ENCODE results near the gene MFAP3L.
"Not testable (repeated sequence)": the region's sequence is repeated elsewhere in the genome, so short reads cannot be mapped to it uniquely, and the experiment has no call there.

The MFAP3L gene

DNA sequence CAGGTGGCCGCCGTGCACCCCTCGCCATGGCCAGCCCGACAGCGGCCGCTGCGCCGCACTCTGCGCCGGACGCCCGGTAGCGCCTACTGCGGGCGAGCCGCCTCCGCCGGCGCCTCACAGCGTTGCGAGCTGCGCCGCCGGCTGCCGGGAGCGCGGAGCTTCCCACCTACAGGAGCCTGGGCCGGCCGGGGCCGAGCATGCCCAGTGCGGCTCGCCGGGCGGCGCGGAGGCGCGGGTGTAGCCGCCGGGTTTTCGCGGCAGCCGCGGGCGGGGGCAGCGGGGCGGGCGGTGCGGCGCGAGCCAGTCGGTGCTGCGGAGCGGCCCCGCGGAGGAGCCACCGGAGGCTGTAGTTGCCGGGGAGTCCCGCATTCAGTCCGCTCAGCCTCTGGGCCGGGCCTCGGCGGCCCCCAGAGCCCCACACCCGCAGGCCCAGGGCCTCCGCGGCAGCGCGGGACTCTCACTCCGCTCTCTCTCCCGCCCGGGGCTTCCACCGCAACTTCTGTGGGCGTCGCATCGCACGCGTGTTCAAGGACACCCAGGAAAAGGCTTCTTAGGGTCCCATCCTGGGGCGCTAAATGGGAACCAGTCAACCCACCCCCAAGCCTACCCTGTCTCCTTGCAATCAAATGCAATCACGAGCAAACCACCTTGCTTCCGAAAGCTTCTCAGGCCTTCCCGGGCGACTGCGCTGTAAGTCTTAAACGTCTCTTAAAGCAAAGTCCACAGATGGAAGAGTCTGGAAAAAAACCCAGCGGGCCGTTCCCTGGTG is at the start of gene MFAP3L:
Gene MFAP3L, minus strand, starts transcription at position 143 of the 769 bp plus-strand sequence. CDS start 20,518 bp downstream, outside the sequence.
- peak within 1 kb of the TSS; percentile 75 for H3K4me3 ChIP-seq (ENCODE audit: low read length)
- H3K4me1 ChIP-seq (ENCODE audit: control insufficient read depth, insufficient read depth, low read length): peaks cover 8% of the 10 kb centered on the region
- peaks cover 17% of the 10 kb centered on the region for H3K27me3 ChIP-seq (ENCODE audit: control insufficient read depth, insufficient read depth, low read length)
- H3K9ac ChIP-seq (ENCODE audit: low read length): peak within 1 kb of the TSS; percentile 79
- H3K36me3 ChIP-seq (ENCODE audit: control insufficient read depth, insufficient read depth, low read length): no peaks in the 10 kb centered on the region
- H3K9me3 ChIP-seq (ENCODE audit: control insufficient read depth, low read length): no peaks in the 10 kb centered on the region

DNA sequence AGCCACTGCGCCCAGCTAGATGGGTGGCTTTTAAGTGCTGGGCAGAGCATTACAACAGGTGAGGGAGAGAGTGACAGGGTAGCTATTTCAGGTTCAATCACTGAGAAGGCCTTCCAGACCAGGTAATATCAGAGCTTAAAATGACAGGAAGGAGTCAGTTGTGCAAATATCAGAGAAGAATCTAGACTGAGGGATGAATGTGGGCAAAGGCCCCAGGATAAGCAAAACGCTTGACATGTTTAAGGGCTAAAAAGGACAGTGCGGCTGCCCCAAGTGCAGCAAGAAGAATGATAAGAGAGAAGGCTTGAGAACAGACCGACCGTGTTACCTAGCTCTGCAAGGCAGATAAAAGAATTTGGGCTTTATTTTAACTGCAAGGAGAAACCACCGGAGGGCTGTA is 45.0 kb upstream of the MFAP3L start:
- H3K36me3 ChIP-seq (ENCODE audit: control insufficient read depth, insufficient read depth, low read length): no peaks in the 10 kb centered on the region
- no peaks in the 10 kb centered on the region for H3K27me3 ChIP-seq (ENCODE audit: control insufficient read depth, insufficient read depth, low read length)
- no peaks in the 10 kb centered on the region for H3K9me3 ChIP-seq (ENCODE audit: control insufficient read depth, low read length)
- no peak overlapping the region for H3K9ac ChIP-seq (ENCODE audit: low read length)
- H3K4me3 ChIP-seq (ENCODE audit: low read length): no peak overlapping the region
- H3K4me1 ChIP-seq (ENCODE audit: control insufficient read depth, insufficient read depth, low read length): no peaks in the 10 kb centered on the region

DNA sequence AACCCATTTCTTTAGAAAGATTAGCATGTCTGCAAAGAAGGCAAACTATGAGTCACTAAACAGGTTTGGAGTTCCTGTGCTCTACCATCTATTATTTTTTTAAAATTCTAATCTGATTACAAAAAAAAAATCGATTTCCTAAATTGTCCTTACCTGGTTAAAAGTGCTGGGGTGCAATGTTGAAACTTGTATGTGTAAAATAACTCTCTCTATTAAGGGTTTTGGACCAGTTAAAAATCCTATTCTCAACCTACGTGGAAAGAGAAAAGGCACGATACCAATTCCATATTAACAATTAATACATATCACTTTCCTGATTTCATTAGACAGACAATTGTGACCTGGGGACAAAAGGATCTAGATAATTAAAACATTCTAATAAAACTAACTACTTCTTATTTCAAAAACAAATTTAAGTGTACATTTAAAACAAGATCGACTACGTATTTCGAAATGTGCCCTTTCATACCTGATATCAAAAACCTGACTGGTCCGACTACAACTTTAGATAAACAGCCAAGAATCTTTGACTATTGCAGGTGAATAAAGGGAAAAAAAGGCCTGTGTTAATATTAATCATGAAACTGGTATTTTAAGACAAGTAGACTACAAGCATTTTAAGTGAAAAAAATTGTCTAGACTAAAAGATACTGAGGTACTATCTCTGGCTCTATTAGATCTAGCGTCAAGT is 42.4 kb upstream of the MFAP3L start:
- Histone ChIP-seq H3K27me3 (ENCODE audit: control insufficient read depth, insufficient read depth, low read length) (no peaks in the 10 kb centered on the region), H3K4me3 (ENCODE audit: low read length) (no peak overlapping the region), H3K9me3 (ENCODE audit: control insufficient read depth, low read length) (no peaks in the 10 kb centered on the region), H3K36me3 (ENCODE audit: control insufficient read depth, insufficient read depth, low read length) (no peaks in the 10 kb centered on the region), H3K4me1 (ENCODE audit: control insufficient read depth, insufficient read depth, low read length) (no peaks in the 10 kb centered on the region), H3K9ac (ENCODE audit: low read length) (no peak overlapping the region)

DNA sequence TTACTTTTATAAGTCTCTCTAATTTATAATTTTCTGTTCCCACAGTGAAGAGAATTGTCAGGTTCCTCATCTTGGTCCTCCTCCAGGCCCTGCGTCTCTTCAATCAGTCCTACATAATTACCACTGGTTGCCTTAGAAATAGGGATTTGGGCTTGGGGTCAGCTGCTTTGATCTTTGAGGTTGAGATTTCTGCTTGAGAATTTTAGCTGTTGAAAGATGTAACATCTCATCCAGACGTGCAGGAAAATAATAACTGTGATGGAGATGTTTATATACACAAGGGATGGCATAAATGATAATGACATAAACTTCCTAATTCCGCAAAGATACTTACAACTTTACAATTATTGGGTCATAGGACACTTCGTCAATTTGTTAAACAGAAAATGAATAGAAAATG is 33.2 kb upstream of the MFAP3L start:
- no peaks in the 10 kb centered on the region for H3K9me3 ChIP-seq (ENCODE audit: control insufficient read depth, low read length)
- H3K4me1 ChIP-seq (ENCODE audit: control insufficient read depth, insufficient read depth, low read length): no peaks in the 10 kb centered on the region
- H3K27me3 ChIP-seq (ENCODE audit: control insufficient read depth, insufficient read depth, low read length): no peaks in the 10 kb centered on the region
- no peak overlapping the region for H3K9ac ChIP-seq (ENCODE audit: low read length)
- no peaks in the 10 kb centered on the region for H3K36me3 ChIP-seq (ENCODE audit: control insufficient read depth, insufficient read depth, low read length)
- H3K4me3 ChIP-seq (ENCODE audit: low read length): no peak overlapping the region

DNA sequence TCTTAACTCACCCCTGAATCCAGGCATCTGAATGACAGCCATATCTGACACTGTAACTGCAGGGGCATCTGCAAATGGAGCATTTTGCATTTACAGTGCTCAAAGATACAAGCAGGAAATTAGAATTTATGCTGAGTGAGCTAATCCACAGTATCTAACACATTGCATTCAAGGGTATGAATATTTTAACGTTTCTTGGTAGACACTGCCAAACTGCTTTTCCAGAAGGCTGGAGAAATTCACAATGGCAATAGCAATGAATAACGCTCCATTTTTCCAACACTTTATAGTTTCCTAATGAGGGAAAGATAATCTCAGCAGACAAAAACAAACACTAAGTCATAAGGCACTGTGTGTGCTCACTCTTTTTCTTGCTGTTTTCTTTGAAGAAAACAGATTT is 32.6 kb upstream of the MFAP3L start:
- no peak overlapping the region for H3K9ac ChIP-seq (ENCODE audit: low read length)
- H3K4me3 ChIP-seq (ENCODE audit: low read length): no peak overlapping the region
- no peaks in the 10 kb centered on the region for H3K4me1 ChIP-seq (ENCODE audit: control insufficient read depth, insufficient read depth, low read length)
- no peaks in the 10 kb centered on the region for H3K9me3 ChIP-seq (ENCODE audit: control insufficient read depth, low read length)
- no peaks in the 10 kb centered on the region for H3K36me3 ChIP-seq (ENCODE audit: control insufficient read depth, insufficient read depth, low read length)
- H3K27me3 ChIP-seq (ENCODE audit: control insufficient read depth, insufficient read depth, low read length): no peaks in the 10 kb centered on the region

DNA sequence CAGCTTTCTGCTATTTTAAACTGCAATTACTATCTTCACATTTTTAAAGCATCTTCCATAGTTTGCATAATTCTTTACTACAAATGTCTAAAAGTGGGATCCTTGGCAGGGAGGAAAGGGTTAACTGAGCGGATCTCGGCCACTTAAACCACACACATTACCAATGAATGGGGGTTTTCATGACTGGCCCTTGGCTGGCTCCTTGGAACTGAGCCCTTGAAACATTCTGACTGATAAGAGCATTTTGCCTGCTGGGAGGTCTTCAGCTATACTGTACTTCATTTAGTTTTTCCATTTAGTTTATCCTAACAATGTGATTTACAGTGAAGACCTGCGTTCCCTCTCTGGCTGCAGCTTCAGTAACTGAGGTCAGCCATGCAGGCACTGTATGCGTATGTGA is 31.7 kb upstream of the MFAP3L start:
- Histone ChIP-seq H3K27me3 (ENCODE audit: control insufficient read depth, insufficient read depth, low read length) (no peaks in the 10 kb centered on the region), H3K36me3 (ENCODE audit: control insufficient read depth, insufficient read depth, low read length) (no peaks in the 10 kb centered on the region), H3K9me3 (ENCODE audit: control insufficient read depth, low read length) (no peaks in the 10 kb centered on the region), H3K4me3 (ENCODE audit: low read length) (no peak overlapping the region), H3K4me1 (ENCODE audit: control insufficient read depth, insufficient read depth, low read length) (no peaks in the 10 kb centered on the region), H3K9ac (ENCODE audit: low read length) (no peak overlapping the region)

DNA sequence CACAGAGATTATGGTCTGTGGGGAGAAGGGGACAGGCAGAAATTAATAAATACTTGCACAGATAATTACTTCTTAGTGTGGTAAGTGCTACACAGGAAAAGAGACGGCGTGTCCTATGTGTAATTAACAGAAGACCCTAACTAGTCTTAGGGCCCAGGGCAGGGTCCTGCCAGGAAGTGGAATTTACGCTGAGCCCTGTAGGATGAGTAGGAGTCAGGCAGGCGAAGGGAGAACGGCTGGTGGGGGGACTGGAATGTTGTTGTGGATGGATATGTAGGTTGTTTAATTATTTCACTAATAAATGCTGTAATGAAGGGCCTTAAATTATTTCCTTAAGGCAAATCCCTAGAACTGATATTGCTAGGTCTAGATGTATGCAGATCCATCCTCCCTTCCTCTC is 26.7 kb upstream of the MFAP3L start:
- H3K9ac ChIP-seq (ENCODE audit: low read length): no peak overlapping the region
- H3K4me3 ChIP-seq (ENCODE audit: low read length): no peak overlapping the region

DNA sequence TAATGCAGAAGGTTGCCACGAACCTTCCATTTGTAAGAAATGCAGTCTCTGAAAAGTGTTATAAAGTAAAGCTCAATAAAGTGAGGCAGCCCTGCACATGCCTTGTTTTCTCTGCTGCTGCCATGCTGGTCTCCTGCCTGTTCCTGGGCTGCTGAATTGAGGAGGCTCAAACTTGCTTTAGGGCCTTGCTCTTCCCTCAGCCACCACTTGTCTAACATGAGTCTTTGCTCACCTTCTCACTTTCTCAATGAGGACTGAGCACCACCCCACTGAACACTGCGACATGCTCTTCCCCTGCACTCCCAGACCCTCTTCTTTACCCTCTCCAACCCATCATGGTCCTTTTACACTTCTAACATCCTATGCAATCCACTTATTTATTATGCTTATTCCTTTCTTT is 25.2 kb upstream of the MFAP3L start:
- no peaks in the 10 kb centered on the region for H3K9me3 ChIP-seq (ENCODE audit: control insufficient read depth, low read length)
- no peaks in the 10 kb centered on the region for H3K4me1 ChIP-seq (ENCODE audit: control insufficient read depth, insufficient read depth, low read length)
- H3K27me3 ChIP-seq (ENCODE audit: control insufficient read depth, insufficient read depth, low read length): no peaks in the 10 kb centered on the region
- no peak overlapping the region for H3K4me3 ChIP-seq (ENCODE audit: low read length)
- H3K36me3 ChIP-seq (ENCODE audit: control insufficient read depth, insufficient read depth, low read length): no peaks in the 10 kb centered on the region
- H3K9ac ChIP-seq (ENCODE audit: low read length): no peak overlapping the region

More for the DNA sequence above, 26.7 kb upstream of the MFAP3L start:
- H3K27me3 ChIP-seq (ENCODE audit: control insufficient read depth, insufficient read depth, low read length): no peaks in the 10 kb centered on the region
- H3K36me3 ChIP-seq (ENCODE audit: control insufficient read depth, insufficient read depth, low read length): no peaks in the 10 kb centered on the region
- H3K9me3 ChIP-seq (ENCODE audit: control insufficient read depth, low read length): no peaks in the 10 kb centered on the region
- no peaks in the 10 kb centered on the region for H3K4me1 ChIP-seq (ENCODE audit: control insufficient read depth, insufficient read depth, low read length)

DNA sequence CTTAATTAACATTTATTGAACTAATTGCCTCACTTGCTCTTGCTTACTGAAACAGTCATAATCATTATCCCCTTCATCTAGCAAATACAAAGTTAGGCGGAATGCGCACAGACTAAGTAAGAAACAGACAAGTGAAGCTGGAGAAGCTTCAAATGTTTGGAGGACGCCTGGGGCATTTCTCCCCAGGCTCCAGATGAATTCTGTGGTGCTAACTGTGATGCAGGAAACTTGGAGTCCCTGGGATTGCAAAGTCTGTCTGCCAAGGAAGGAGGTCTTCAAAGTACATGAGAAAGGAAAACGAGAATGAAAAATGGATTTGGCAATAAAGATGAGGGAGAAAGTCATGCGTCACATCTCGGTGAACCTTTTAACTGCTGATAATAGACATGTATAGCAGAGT is 23.6 kb upstream of the MFAP3L start:
- Histone ChIP-seq H3K4me3 (ENCODE audit: low read length) (no peak overlapping the region), H3K9ac (ENCODE audit: low read length) (no peak overlapping the region), H3K4me1 (ENCODE audit: control insufficient read depth, insufficient read depth, low read length) (no peaks in the 10 kb centered on the region), H3K9me3 (ENCODE audit: control insufficient read depth, low read length) (no peaks in the 10 kb centered on the region), H3K36me3 (ENCODE audit: control insufficient read depth, insufficient read depth, low read length) (no peaks in the 10 kb centered on the region), H3K27me3 (ENCODE audit: control insufficient read depth, insufficient read depth, low read length) (no peaks in the 10 kb centered on the region)

DNA sequence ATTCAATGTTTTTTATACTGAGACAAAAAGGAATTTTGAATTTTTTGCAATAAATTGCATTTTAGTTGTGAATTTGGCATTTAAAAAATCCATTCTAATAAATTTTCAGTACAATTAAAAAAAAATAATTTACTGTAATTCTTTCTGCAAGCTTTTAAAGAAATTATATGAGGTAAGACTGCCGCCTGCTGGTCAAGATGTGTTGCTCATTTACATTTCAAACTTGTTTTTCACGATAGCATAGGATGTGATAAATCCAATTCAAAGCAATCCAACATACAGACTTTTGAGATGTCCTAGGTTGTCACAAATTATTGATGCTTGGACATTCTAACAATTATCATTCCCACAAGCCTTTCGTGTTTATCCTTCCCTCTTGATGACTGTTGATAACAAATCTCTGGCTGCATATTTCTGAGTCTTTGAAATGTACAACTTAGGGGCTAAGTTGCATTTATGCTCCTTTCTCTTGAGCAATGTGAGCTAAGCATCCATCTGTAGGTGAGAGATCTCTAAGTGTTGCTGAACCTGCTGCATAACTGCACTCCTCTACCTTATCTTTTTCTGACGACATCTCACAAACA is 21.7 kb upstream of the MFAP3L start:
- Histone ChIP-seq H3K27me3 (ENCODE audit: control insufficient read depth, insufficient read depth, low read length) (no peaks in the 10 kb centered on the region), H3K4me3 (ENCODE audit: low read length) (no peak overlapping the region), H3K9ac (ENCODE audit: low read length) (no peak overlapping the region), H3K36me3 (ENCODE audit: control insufficient read depth, insufficient read depth, low read length) (no peaks in the 10 kb centered on the region), H3K9me3 (ENCODE audit: control insufficient read depth, low read length) (no peaks in the 10 kb centered on the region), H3K4me1 (ENCODE audit: control insufficient read depth, insufficient read depth, low read length) (no peaks in the 10 kb centered on the region)

DNA sequence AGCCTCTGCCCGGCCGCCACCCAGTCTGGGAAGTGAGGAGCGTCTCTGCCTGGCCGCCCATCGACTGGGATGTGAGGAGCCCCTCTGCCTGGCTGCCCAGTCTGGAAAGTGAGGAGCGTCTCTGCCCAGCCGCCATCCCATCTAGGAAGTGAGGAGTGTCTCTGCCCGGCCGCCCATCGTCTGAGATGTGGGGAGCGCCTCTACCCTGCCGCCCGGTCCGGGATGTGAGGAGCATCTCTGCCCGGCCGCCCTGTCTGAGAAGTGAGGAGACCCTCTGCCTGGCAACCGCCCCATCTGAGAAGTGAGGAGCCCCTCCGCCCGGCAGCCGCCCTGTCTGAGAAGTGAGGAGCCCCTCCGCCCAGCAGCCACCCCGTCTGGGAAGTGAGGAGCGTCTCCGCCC is 20.0 kb upstream of the MFAP3L start:
- H3K27me3 ChIP-seq (ENCODE audit: control insufficient read depth, insufficient read depth, low read length): not testable (repeated sequence)

DNA sequence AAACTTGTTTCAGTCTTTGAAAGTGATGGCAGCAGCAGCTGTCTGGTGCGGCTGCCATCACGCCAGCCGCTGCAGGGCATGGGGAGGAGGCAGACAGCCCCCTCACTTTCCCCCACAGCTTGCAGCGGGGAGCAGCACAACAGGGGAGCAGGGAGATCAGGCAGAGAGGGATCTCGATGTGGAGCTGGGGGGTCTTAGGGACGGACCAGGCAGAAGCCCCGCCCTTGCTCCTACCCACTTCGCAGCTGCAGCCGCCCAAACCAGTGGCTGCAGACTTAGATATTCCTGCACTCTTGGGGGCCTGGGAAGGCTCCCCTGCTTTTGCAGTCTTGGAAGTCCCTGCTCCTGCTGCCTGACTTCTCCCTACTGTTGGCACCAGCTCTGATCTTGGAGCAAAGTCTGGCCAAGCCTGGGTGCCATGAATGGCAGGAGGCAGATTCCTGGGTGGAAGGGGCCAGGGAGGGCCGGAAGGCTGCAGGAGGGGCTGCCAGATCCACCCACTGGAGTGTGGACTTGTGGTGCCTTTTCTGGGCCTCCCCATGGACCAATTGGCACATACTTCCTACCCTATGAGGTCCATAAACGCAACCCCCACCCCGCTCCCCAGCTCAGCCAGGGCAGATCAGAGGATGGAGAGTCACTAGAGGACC is 14.0 kb upstream of the MFAP3L start:
- Histone ChIP-seq H3K4me3 (ENCODE audit: low read length) (no peak overlapping the region), H3K27me3 (ENCODE audit: control insufficient read depth, insufficient read depth, low read length) (no peaks in the 10 kb centered on the region), H3K9ac (ENCODE audit: low read length) (no peak overlapping the region), H3K36me3 (ENCODE audit: control insufficient read depth, insufficient read depth, low read length) (no peaks in the 10 kb centered on the region), H3K4me1 (ENCODE audit: control insufficient read depth, insufficient read depth, low read length) (no peaks in the 10 kb centered on the region), H3K9me3 (ENCODE audit: control insufficient read depth, low read length) (no peaks in the 10 kb centered on the region)

More for the DNA sequence above, 20.0 kb upstream of the MFAP3L start:
- not testable (repeated sequence) for H3K9me3 ChIP-seq (ENCODE audit: control insufficient read depth, low read length); H3K36me3 ChIP-seq (ENCODE audit: control insufficient read depth, insufficient read depth, low read length); H3K9ac ChIP-seq (ENCODE audit: low read length); H3K4me1 ChIP-seq (ENCODE audit: control insufficient read depth, insufficient read depth, low read length); H3K4me3 ChIP-seq (ENCODE audit: low read length)
